ENCODE data around the gene TRIP13.

TRIP13 gene

DNA sequence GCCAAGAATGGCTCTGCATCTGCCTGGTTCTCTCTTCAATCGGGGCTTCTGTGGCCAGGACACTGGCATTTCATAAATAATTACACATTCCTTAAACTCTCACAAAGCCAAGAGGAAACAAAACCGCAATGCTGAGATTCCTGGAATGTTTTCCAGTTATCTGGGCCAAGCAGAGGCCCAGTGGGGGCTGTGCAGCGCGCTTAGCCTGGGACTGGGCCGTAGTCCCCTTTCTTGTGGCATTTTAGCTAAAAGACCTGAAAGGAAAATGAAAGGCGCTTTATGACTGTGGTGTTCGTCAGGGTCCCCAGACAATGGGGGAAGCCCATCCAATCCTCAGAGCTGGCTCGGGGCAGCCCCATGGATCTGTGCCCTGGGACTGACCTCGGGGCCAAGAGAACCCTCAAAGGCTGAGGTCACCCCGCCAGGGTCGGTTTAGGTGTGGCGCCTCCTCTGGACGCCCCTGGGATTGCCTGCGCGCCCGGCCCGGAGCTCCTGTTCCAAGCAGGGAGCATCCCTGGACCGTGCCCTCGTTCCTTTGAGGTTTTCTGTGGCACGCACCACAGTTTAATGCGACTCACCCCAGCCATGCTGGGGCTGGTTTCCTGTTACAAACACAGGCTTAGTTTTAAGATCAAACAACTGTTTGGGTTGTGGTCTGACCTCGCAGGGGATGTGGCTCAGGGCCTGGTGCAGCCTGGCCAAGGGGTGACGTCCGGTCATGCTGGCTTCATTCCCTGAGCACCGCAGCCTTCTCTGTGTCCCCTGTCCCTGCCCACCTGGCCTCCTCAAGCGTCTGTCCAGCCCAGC is 64.5 kb downstream of the TRIP13 start:
- no peak for DNase-seq

GRCh38 chr5:957748-958485 is 65.2 kb downstream of the TRIP13 start:
- no peak for DNase-seq

GRCh38 chr5:958701-959571 is 66.3 kb downstream of the TRIP13 start:
- no peak for DNase-seq

- no peak for DNase-seq
These were observed 67.2 kb downstream of the TRIP13 start for GRCh38 chr5:959581-960531.

DNA sequence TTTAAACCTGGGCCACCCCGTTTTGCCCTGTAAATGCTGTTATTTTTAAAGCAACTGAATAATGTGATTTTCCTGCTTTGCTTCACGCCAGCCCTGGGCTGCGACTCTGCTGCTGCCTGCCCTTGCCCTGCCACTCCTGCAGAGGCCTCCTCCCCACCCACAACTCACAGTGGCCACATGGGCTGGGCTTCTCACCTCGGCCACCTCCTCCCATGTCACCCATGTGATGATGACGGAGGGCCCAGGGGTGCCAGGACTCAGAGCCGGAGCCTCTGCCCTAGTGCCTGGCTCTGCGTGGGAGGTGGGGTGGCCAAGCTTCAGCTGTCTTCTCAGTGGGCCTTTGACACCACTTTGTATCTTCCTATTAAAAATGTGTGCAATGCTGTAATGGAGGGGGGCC is 67.9 kb downstream of the TRIP13 start:
- no peak for DNase-seq

DNA sequence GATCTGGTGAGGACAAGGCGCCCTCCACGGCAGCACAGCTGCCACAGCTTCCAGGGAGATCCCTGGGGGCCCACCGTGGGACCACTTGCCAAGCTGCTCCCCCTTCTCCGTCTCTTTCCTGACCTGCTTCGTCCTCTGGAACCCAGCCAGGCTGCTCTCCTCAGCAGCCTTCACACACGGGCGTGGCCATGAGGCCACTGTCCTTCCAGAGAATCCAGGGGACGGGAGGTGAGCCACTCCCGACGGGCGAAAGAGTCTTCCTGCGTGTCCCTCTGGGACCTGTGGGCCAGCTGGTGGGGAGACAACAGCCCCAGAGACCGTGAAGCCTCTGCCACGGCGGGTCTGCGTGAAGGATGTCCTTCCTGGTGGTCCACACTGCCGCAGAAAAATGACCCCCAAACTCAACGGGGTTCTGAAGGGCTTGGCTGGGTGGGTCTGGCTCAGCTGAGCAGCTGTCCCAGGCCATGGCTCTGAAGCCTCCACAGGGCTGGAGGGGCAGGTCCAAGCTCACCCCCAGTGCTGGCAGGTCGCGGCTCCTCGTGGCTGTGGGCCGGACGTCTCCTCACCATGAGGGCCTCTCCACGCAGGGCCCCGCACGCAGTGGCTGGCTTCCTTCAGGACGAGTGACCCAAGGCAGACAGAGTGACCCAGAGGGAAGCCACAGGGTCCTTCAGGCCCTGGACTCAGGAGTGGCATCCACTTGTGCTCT is 68.5 kb downstream of the TRIP13 start:
- DNase-seq: no peak

GRCh38 chr5:961711-962240 is 69.1 kb downstream of the TRIP13 start:
- DNase-seq: no peak

DNA sequence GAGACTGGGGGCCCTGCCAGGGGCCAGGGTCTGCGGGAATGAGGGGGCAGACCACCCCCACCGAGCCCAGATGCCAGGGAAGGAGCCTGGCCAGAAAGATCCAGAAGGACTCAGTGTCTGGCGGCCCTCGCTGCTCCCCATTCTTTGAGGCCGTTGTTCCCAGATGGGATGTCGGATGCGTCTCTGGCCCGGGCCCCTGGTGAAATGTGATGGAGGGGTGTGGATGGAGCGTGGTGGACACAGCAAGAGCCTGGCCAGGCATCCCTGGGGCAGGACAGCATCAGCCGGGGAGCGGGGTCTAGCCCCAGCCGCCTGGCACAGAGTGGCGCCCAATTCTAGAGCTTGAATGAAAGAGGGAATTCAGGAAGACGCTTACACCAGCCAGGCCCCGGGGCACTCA is 69.7 kb downstream of the TRIP13 start:
- no peak for DNase-seq

- no peak for DNase-seq
These were observed 70.1 kb downstream of the TRIP13 start for GRCh38 chr5:962801-963200.

- no peak for DNase-seq
These were observed 70.6 kb downstream of the TRIP13 start for GRCh38 chr5:963310-963672.

DNA sequence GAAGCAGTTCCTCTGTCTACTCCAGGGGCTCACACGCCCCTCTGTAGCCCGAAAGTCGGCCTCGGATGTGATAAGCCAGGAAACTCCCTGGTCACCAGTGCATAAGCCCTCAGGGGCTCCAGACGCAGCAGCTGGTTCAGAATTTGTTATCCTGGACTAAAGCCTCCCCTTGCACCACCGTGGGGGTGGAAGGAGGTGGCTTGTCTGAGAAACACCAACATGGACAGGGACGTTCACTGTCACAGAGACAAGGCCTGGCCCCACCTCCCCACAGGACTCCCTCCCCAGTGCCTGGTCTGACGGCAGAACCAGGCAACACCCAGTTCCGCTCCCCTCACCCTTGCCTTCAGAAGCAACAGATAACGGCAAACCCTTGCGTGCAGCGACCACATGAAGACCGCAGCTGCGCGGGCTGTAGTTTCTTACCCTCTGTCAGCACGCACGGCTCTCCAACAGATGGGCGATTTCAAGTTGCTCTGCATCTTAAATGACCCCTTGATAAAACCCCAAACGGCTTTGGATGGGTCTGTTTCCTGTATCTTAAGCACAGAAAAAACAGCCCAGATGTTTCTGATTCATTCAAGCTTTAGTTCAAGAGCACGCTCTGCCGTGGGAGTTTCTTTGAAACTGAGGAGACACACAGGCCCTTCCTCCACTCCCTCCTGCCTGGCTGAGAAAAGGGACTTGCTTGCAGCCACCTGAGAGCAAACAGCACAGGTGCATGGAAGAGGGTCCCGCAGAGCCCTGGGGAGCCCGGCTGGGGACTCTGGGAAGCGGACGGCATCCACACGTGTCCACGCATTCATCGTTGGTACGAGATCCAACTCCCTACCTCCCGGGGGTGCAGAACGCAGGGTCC is 71.2 kb downstream of the TRIP13 start:
- DNase-seq: peak; percentile 13

DNA sequence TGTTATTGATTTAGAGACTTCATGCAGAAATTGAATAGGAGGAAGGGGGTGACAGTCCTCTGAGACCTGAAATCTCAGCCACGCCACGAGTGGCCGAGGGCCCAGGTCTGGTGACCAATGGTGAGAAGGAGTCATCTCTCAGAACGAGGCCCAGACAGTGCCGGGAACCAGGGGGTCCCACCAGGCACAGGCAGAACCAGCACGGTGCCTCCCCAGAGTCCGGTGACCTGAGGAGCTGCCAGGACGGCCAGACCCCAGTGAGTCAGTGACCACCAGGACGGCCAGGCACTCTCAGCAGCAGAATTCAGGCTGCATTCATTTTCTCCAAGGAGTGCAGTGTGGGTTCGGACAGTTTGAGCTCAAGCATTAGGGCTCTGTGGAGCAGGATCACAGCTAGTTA is 72.1 kb downstream of the TRIP13 start:
- no peak for DNase-seq

- DNase-seq: no peak
These were observed 73.1 kb downstream of the TRIP13 start for GRCh38 chr5:965604-966344.

DNA sequence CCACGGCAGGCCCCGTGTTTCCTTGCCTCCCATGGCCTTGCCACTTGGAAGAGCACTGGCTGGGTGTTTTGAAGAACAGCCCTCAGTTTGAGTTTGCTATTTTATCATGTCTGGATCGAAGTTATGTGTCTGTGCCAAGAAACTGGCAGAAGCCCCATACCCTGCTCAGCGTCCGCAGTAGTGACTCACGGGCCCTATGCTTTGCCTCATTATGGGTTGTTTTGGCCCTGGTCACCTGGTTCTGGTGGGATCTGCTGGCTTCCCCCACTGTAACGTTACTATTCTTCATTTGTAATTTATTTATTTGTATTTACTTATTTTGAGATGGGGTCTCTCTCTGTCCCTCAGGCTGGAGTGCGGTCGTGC is 73.6 kb downstream of the TRIP13 start:
- DNase-seq: no peak

DNA sequence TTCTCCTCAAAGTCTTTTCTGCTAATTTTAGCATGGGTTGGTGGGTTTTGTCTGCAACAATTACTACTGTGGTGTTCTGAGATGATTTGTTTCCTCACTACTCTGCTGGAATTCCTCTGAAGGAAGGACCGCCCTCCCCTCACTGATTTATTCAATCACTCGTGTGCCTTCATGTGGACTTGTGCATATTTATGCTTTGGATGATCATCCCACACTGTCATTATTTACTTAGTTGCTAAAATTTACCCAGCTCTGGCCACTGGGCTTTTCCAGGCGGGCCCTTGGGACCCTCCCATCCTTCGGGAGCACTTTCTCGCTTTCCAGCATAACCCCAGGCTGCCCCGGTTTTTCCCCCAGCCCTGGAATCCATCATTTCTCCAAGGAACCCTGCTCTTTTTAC is 74.3 kb downstream of the TRIP13 start:
- DNase-seq: no peak

All from activated effector memory CD4-positive, alpha-beta T cell treated with Interleukin-2 at 50 U/mL for 16 hours (primary cell).